ENCODE results near the gene SCTR. TPM values are rescaled to one million over a fixed set of nuclear protein-coding genes. Genes with fewer than 3 reads are reported as not detected.
A peak's percentile ranks its signal among the peaks of the same experiment; 100 is the strongest.

SCTR gene
- total RNA-seq, 4 donors from 2014 or later, result not detected

- Histone ChIP-seq H3K36me3 (no peaks in the 10 kb centered on the region), H3K4me3 (no peak overlapping the region), H3K4me1 (peaks cover 3 to 19% (median 4%) of the 10 kb centered on the region in 3 donors), H3K27ac (no peak overlapping the region), H3K27me3 (peaks cover 0 to 58% (median 1%) of the 10 kb centered on the region in 4 donors), H3K9me3 (no peaks in the 10 kb centered on the region)
- 75 to 83% methylated on average over 1 of the region's 1 CpG for WGBS, 2 donors
- intact Hi-C loops (cut with DNase I), result no loop called here
- DNase-seq, result no peak
- TF ChIP-seq POLR2A (IDR thresholded peaks at IDR 0.05), result no peak
- TF ChIP-seq, protein P1, sequence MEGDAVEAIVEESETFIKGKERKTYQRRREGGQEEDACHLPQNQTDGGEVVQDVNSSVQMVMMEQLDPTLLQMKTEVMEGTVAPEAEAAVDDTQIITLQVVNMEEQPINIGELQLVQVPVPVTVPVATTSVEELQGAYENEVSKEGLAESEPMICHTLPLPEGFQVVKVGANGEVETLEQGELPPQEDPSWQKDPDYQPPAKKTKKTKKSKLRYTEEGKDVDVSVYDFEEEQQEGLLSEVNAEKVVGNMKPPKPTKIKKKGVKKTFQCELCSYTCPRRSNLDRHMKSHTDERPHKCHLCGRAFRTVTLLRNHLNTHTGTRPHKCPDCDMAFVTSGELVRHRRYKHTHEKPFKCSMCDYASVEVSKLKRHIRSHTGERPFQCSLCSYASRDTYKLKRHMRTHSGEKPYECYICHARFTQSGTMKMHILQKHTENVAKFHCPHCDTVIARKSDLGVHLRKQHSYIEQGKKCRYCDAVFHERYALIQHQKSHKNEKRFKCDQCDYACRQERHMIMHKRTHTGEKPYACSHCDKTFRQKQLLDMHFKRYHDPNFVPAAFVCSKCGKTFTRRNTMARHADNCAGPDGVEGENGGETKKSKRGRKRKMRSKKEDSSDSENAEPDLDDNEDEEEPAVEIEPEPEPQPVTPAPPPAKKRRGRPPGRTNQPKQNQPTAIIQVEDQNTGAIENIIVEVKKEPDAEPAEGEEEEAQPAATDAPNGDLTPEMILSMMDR (IDR thresholded peaks at IDR 0.05), result no peak
Observed at GRCh38 chr2:119546447-119546767, 22.1 kb upstream of the SCTR start.

DNA sequence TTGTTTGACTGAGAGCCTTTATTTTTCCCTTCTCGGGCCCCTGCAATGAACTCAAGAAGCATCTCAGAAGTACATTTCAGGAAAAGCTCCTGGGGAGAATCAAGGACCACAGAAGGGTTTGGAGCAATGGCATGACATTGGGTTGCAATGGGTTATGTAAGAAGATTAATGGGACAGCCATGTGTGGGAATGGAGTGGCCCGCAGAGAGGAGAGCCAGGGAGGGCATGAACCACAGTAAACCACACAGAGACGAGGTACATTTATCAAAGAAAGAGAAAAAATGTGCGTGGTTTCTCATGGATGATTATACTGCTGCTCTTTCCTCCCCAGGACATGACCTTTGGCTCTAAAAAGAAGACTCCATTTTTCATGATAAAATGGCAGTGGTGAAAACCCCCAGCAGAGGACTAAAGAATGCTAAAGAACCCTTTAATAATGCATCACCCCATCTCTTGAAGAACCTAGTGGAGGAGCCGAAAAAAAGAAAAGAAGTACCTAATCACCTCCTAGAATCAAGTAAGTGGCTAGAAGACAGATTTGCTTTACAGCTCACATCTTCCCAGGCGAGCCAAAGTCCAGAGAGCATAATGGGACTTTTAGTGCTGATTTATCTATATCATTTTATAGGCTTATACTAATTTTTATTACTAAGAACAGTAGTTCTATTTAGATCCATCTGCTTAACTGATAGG, 21.6 kb upstream of the SCTR start:
- DNase-seq, result no peak
- Histone ChIP-seq H3K27me3 (peaks cover 0 to 63% (median 1%) of the 10 kb centered on the region in 4 donors), H3K36me3 (no peaks in the 10 kb centered on the region), H3K4me3 (no peak overlapping the region), H3K27ac (no peak overlapping the region), H3K9me3 (no peaks in the 10 kb centered on the region), H3K4me1 (peaks cover 3 to 19% (median 4%) of the 10 kb centered on the region in 3 donors)
- TF ChIP-seq, protein P1 (IDR thresholded peaks at IDR 0.05), result no peak
- WGBS, 2 donors, result 70 to 73% methylated on average over 6 of the region's 6 CpGs
- intact Hi-C loops (cut with DNase I), result no loop called here

- no peak overlapping the region for H3K27ac ChIP-seq
- H3K36me3 ChIP-seq, result no peaks in the 10 kb centered on the region
- no peak for DNase-seq
- H3K27me3 ChIP-seq, result peaks cover 0 to 72% (median 1%) of the 10 kb centered on the region in 4 donors
- intact Hi-C loops (cut with DNase I), result no loop called here
- no peaks in the 10 kb centered on the region for H3K9me3 ChIP-seq
- H3K4me3 ChIP-seq, result peak overlapping the region; percentile 34 to 63 (median 48)
- WGBS, 2 donors, result 66 to 75% methylated on average over 9 to 11 of the region's 11 CpGs
- H3K4me1 ChIP-seq, result peaks cover 3 to 19% (median 4%) of the 10 kb centered on the region in 3 donors
- TF ChIP-seq, protein P1 (IDR thresholded peaks at IDR 0.05), result no peak
- TF ChIP-seq POLR2A (IDR thresholded peaks at IDR 0.05), result no peak
Observed at GRCh38 chr2:119544939-119545475, 20.7 kb upstream of the SCTR start.

DNA sequence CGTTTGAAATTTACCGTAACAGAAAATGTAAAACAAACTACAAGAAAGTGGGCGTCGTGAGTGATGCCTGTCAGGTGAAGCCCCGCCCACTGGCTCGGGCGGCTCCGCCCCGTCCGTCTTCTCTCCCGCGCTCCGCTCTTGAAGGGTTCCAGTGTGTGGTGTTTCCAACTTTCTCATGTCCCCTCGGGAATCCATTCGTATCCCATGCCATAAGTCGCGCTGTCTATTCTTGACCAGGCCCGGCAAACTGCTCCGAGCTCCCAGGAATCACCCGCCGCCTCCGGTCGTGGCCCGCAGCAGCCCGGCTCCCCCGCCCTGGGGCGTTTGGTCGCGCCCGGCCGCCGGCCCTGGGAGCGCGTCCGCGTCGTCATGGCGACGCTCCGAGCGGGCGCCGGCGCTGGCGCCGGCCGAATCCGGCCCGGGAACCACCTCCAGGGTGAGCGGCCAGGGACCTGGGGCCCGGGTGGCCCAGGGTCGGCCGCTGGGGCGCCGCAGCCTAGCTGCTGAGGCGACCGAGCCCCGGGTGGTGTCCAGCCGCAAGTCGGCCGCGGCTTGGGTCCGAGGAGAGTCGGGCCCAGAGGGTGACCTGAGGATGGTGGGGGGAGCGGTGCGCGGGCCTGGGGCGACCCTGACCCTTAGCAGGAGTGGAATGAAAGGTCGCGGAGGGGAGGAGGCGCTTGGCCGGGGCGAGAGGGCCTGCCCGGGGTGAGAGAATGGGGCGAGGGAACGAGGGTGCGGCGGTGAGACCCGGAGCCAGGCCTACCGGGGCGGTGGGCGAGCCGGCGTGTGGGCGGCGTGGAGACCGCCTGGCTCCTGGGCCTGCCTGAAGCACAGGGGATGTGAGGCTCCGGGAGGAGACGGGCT, 20.0 kb upstream of the SCTR start, which contains the start of gene CFAP221:
TSS of gene CFAP221 (plus strand) at position 375 of the 864 bp plus-strand sequence. CDS start 1,683 bp downstream, outside the sequence.
- H3K27ac ChIP-seq, result peak within 1 kb of the TSS in 1 of 4 donors; percentile 9
- TF ChIP-seq, protein P1 (IDR thresholded peaks at IDR 0.05), result no peak
- TF ChIP-seq POLR2A (IDR thresholded peaks at IDR 0.05), result no peak
- H3K4me1 ChIP-seq, result peaks cover 3 to 15% (median 4%) of the 10 kb centered on the region in 3 donors
- no peak for DNase-seq
- no peaks in the 10 kb centered on the region for H3K9me3 ChIP-seq
- peak within 1 kb of the TSS; percentile 34 to 63 (median 48) for H3K4me3 ChIP-seq
- H3K27me3 ChIP-seq, result peaks cover 0 to 74% (median 1%) of the 10 kb centered on the region in 4 donors
- WGBS, 2 donors, result 10 to 11% methylated on average over 27 to 38 of the region's 89 CpGs
- H3K36me3 ChIP-seq, result no peaks in the 10 kb centered on the region
- intact Hi-C loops (cut with DNase I), result no loop called here
